ENCODE results near the gene CRYAA.
"Not testable (repeated sequence)": the region's sequence is repeated elsewhere in the genome, so short reads cannot be mapped to it uniquely, and the experiment has no call there.

CRYAA gene

GRCh38 chr21:43177043-43177906 lies 8.5 kb downstream of the CRYAA start:
- not testable (repeated sequence) for DNase-seq

DNA sequence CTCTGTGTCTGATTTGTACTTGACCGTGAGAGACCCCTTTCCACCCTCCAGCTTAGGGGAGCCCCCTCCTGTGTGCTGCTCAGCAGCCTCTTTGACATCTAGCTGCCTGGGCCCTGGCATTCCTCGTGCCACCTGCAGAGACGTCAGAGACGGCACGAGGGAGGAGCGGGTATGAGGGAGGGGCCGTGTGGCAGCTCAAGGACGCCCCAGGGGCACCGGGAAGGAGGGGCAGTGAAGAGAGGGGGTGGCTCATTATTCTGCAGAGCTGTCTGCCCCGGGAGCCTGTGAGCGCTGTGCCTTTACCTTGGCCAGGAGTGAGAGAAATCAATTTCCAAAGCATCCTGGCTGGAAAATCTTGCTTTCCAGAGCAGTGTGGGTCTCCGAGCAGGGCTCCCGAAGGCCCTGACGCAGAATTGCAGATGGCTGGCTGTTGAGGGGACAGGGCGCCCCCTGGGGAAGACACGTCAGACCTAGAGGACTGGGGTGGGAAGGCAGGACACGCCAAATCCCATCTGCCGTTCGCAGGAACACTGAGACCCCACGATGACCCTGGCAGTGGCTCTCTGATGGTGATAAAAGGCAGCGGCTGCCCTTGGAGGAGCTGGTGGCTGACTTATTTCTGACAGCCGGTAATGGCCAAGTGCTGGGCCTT lies 9.5 kb downstream of the CRYAA start:
- not testable (repeated sequence) for DNase-seq

DNA sequence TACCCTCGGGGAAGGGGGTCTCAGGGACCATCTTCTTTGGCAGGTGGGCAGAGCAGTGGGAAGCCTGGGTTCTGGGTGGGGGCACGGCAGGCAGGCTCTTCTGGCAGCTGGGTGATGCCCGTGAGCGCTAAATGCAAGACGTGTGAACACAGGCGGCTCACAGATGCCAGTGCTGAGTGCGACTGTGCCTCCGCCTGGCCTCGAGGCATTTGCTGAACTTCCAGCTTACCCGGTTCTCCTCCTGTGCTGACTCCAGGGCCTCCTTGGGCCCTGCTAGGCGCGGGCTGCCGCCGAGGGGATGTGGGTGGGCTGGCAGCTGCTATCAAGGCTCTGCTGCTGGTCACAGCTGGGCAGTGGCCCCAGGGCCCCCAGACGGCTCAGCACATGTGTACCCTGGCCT lies 12.2 kb downstream of the CRYAA start:
- DNase-seq, result not testable (repeated sequence)

GRCh38 chr21:43187268-43187667 lies 18.5 kb downstream of the CRYAA start:
- DNase-seq, result not testable (repeated sequence)

GRCh38 chr21:43187715-43188114 lies 18.9 kb downstream of the CRYAA start:
- DNase-seq, result no peak

GRCh38 chr21:43188181-43188580 lies 19.4 kb downstream of the CRYAA start:
- no peak for DNase-seq

GRCh38 chr21:43188592-43189210 lies 19.9 kb downstream of the CRYAA start:
- DNase-seq, result no peak

DNA sequence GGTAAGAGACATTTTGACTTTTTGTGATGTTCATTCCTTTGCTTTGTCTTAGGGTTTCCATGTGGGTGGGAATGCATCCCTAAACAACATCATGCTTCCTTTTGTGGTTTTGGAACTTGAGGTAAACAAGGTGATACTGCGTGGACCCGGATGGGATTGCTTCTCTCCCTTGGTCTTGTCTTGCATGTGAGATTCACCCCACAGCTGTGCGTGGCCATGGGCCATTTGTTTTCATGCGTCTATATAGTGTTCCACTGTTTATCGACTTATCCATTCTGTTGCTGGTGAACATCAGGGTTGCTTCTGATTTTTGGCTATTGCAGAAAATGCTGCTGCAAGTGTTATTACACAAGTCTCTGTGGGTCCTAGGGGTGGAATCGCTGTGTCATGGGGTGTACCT lies 21.1 kb downstream of the CRYAA start:
- DNase-seq, result no peak

DNA sequence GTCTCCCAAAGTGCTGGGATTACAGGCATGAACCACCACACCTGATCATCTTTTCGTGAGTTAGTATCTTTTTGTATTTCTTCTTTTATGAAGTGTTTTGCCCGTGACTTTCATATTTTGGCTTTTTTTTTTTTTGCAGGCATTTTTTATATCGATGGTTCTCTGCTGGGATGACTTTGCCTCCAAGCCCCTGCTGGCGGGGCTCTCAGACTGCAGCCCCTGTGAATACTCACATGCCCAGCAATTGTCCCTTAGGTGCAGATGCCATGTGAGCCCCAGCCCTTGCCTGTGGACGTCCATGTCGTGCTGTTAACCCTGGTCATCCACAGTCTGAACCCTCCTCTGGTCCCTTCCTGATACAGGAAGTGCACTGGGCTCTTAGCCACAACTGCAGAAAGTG lies 21.7 kb downstream of the CRYAA start:
- DNase-seq, result no peak

DNA sequence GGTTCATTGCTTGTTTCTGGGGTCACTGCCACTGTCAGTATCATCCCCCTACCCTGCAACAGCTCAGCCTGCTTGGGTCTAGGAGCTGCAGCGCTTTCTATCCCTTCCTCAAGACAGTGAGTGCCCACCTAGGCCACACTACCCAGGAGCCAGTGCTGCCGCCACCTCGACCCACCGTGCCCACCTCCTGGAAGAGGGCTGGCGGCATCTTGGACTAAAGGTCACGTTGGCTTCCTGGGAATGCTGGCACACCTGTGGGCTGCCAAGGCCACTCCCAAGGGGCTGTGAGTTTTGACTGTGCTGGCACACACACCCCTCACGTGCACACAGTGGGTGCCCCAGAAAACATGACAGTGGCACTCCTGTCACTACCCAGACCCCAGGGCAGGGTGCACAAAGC lies 22.1 kb downstream of the CRYAA start:
- DNase-seq, result no peak

DNA sequence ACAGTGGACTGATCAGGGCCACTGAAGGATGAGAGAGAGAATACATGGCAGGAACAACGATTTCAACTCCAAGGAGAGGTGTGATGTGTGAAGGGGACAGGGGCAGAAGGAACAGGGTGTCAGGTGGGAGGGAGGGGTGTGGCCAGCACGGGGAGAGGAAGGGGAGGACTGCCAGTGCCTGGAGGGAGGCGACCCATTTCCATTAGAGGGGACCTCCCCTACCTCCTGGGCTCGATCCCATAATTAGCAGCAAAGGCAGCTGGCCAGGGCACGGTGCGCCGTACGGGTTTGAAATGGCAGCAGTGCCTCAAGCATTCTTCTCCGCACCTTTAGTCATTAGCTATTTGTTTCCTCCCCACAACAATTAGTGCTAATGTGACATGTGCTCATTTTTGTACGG lies 22.7 kb downstream of the CRYAA start:
- no peak for DNase-seq

GRCh38 chr21:43191971-43192370 lies 23.2 kb downstream of the CRYAA start:
- no peak for DNase-seq

DNA sequence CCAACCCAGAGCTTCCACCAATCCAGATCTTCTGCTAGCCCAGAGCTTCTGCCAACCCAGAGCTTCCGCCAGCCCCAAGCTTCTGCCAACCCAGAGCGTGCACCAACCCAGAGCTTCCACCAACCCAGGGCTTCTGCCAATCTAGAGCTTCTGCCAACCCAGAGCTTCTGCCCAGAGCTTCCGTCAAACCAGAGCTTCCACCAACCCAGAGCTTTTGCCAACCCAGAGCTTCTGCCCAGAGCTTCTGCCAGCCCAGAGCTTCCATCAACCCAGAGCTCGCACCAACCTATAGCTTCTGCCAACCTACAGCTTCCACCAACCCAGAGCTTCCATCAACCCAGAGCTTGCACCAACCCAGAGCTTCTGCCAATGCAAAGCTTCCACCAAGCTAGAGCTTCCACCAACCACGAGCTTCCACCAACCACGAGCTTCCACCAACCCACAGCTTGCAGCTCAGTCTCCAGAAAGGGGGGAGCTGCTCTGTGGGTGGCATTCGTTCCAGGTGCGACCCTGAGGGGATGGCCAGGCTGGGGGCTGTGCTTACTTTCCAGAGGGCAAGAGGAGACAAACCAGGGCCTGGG lies 23.8 kb downstream of the CRYAA start:
- DNase-seq, result no peak

DNA sequence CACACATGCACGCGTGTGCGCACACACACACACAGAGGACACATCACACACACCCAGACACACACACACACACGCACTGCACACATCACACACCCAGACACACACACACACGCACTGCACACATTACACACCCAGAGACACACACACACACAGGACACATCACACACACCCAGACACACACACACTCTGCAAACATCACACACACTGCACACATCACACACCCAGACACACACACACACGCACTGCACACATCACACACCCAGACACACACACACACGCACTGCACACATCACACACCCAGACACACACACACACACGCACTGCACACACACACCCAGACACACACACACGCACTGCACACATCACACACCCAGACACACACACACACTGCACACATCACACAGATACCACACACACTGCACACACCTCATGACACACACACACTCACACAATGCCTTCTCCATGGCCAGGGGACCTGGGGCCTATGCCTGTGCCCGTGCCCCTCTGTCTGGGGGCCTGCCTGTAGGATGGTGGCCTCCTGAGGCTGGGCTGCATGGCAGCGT lies 24.4 kb downstream of the CRYAA start:
- no peak for DNase-seq

- no peak for DNase-seq
Measured at GRCh38 chr21:43193651-43194302, 25.0 kb downstream of the CRYAA start.

- no peak for DNase-seq
Measured at GRCh38 chr21:43194303-43195120, 25.7 kb downstream of the CRYAA start.

DNA sequence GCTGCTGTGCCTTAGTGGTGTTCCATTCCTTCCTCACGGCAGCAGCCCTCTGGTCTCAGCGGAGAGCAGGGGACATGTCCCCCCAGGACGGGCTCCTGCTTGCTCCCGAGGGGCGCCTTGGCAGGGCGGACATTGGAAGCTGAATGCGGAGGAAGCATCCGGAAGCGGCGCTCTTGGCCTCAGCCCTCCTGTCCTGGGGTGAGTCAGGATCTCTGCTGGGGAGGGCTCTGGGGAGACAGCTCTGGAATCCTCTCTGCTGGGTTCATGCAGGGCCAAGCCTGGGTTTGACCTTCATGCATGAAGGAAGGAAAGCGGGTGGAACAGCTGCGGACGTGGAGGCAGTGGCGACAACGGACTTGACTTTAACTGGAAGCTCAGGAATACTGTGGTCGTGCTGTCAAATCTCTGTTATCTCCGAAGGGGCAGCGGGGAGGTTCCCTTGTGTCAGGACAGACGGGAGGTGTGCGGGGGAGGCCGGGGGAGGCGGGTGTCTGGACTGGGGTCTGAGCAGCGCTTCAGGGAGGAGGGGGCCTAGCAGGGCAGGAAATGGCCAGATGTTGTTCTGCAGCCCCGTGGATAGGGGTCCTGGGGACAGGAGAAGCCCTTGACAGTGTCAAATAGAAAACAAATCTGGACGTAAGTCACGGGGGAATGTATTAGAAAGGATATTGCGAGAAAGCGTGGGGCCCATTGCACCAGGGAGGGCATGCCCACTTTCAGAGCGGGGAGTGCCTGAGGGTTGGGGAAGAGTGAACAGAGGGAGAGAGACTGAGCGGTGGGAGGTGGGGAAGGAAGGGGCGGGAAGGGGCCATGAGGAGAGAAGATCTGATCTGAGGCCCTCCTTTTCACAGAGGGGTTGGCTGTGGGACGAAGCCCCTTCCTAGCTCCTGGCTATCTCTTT lies 26.6 kb downstream of the CRYAA start:
- DNase-seq, result no peak

DNA sequence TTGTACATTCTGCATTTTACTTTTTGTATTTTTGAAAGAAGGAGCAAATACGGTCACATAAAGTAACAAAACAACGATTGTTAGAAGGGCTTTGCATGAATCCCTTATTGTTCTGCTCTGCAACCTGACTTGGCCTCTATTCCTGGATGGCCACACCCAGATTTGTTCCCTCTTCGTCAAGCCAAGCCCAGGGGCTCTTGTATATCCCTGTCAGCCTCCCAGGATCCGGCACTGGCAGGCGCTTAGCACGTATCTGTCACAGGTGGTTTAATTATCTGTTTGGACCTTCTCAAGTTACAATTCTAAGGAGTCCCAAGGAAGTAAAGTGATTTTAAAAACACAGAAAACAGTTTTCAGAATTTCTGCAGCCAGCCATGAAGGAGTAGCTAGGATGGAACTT lies 28.0 kb downstream of the CRYAA start:
- DNase-seq, result peak; percentile 82

GRCh38 chr21:43198376-43198775 lies 29.6 kb downstream of the CRYAA start:
- DNase-seq, result no peak

DNA sequence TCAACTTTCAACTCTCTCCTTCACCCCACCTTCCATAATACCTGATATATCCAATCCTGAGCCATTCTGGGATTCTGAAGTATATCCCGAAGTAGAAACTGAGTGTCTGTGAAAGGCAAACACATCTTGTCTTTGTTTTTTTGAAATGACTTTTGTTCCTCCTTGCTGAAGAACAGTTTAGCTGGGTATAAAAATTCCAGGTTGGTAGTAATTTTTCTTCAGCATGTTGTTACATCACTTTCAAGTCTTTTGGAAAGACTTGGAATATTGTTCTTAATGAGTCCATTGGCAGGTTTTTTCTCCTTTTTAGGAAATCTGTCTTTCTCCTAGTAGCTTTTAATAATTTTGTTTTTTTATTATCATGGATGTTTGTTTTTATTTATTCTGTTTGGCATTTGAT lies 32.7 kb downstream of the CRYAA start:
- no peak for DNase-seq

DNA sequence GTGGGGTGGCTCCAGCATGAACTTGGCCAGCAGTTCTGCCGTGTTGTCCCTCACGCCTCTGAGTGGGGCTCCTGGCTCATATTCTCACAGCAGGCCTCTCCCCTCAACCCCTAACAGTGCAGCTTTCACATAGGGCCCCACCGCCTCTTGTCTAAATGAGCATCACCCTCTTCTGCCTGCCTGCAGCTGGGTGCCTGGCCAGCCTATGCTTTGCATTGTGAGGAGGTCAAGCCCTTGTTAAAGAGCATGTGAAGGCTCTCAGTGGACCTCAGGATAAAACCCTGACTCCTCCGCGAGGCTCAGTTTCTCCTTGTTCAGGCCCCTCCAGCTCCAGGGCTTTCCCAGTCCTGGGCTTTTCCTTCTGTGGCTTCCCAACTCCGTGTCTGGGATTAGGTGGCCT lies 34.8 kb downstream of the CRYAA start:
- DNase-seq, result no peak

Measured in NCI-H1048 (cell line).